Medulla oblongata (tissue), 1 donor: ENCODE measurements around the gene RYR2.

Experiments used
- DNase-seq: peaks from one replicate; pipeline ENCODE4 v3.0.0-alpha.2; 2015; ENCODE audit errors: extremely low spot score

RYR2 gene

DNA sequence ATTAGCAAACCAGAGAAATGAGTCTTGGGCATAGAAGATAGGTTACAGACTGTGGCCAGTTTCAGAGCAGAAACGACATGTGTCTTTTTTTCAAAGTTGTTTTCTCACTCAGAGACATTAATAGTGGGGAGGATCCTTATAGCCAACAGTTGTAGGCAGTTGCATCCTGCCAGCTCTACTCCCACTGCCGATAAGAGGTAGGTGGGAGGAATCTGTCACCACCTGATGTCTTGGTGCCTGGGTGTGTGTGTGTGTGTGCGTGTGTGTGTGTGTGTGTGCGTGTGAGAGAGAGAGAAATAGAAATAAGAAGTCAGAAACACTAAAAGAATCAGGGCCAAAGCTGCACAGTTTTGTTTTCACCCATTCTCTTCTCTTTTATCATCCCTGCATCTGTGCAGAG, 629.3 kb downstream of the RYR2 start:
- DNase-seq: no peak

DNA sequence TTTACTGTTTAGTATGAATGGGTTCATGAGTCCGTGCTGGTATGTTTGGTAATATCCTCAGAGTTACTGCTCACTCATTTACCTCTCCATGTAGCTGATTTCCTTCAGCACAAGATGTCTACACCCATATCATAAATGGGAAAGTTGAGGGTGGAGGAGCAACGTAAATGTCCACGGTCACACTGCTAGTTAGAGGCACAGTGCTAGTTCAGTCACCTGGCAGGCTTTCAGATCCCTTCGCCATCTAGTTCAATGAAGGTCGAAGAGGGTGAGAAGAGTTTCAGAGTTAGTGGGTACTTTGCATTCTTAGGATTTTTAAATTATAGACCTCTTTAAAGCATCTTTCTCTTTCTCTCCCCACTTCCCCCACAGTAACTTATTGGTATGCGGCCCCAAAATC, 630.0 kb downstream of the RYR2 start:
- DNase-seq: no peak

DNA sequence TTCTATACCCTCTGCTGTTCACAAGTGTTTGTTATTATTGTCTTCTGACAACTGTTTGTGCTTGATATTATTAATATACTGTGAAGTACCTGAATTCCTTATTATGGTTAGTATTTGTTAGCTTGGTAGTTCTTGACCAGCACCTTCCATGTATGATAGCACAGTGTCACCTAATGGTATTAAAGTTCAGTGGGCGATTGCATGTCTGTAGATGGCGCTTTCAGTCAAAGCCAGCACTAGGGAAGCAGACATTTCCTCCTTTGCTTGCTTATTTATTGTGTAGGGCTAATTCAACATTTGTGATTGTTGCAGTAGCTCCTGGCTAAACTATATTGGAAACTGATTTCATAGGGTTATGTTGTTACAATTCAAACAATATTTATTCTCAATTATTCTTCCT, 630.8 kb downstream of the RYR2 start:
- no peak for DNase-seq

DNA sequence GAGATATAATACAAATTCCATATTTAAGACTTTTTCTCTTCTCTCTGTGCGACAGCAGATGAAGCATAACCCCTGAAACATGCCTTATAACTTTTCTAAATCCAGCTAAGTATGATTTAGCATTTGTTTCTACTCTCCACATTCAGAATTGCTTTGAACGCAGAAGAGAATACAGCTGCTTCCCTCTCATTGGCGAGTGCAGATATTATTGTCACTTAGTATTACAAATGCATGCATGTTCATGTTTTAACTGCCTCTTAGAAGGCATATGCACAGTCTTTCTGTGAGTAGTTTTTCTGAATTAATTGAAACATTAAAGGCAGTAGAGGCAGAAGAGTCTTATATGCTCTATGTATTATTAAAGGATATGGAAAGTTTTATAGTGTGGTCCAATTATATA, 631.6 kb downstream of the RYR2 start:
- no peak for DNase-seq

DNA sequence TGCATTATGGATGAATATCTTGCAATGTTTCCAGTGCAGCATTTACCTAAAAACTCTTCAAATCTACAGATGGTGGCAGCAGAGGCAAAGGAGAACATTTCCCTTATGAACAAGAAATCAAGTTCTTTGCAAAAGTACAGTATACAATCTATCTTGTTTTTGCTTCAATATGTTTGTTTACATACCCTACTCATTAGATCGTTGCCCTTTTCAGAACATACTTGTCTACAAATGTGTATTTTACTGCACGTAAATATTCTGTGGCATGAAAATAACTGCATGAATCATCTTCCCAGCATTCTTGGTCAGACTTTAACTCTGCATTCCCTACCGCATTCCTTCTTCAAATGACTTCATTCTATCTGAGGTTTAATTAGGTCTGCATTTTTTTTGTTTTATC, 636.0 kb downstream of the RYR2 start:
- peak; percentile 21 for DNase-seq

DNA sequence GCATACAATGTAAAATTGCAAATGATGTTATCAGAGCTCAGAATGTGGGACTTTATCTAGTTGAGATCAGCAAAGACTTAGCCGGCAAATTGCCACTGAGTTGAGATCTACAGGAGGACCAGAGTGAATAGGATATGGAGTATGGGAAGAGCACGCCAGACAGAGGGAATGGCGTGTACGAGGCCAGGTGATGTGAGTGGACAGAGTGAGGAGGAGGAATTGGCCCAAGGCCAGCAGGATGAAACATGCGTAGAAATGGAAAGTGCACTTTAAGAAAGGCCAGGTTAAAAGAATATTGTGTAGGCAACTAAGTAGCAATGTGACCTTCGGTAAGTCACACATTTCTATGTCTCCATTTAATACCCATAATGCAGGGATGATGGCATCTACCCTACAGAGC, 637.7 kb downstream of the RYR2 start:
- no peak for DNase-seq

DNA sequence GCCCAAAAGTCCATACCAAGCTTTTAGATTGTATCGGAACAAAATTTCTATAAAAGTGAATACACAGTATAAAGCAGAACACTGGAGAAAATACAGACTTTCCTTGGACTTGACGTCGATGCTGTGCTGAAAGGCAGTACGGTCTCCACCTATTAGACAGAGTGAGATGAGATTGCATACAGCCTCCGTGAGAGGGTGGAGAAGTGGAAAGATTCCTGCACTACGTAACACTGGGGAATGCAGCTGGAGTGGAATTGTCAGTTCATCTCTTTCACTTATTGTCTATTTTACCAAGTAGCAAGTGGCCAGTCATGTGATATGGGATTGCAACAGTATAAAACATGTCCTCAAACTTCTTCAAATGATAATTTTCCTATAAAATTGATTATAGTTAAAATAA, 639.2 kb downstream of the RYR2 start:
- DNase-seq: no peak

DNA sequence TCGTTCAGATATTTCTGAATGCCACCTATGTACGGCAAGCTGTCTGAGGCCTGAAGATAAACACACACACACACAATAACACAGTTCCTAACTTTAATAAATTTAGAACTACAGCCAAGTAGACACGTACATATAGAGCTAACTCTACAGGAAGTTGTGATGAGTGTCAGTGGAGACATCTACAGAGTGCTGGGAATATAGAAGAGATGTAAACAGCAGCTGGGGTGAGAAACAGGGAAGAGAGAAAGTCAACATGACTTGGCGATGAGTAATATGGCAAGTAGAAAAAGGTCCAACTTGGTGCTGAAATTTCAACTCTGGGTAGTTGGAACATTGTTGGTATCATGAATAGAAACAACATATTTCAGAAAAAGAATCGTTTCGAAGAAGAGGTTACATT, 642.3 kb downstream of the RYR2 start:
- DNase-seq: no peak

DNA sequence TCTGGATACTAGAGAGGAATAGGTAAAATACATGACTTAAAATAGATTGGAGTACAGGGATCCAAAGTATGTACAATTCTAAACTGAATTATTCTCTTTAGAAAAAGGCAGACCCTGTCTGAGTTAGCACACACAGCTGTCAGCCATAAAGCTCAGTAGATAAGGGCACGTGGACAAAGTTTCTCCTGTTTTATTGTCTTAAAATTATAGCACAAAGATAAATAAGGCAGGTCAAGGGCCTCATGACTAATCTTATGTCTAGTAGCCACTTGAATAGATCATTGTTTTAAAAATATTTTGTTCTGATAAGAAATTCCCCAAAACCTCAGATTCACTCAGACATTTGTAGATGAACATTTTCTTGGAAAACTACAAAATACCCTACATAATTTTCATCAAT, 643.6 kb downstream of the RYR2 start:
- DNase-seq: no peak

DNA sequence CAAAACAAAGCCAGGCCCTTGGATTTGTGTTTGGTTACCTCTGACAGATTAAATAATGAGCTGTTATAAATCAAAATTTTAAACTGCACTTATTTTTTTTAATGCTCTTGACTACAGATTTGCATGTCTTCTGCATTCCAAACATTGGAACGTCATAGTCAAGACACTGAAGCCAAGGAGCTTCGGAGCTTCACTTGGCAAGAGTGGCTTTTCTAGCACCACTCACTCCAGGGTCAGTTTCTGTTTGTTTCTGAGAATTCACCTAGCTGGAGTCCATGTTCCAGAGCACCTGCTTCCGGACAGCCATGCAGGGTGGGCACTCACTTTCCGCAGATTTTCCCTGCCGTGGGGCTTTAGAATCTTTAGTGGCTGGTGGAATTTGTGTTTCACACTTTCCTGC, 645.8 kb downstream of the RYR2 start:
- DNase-seq: no peak

DNA sequence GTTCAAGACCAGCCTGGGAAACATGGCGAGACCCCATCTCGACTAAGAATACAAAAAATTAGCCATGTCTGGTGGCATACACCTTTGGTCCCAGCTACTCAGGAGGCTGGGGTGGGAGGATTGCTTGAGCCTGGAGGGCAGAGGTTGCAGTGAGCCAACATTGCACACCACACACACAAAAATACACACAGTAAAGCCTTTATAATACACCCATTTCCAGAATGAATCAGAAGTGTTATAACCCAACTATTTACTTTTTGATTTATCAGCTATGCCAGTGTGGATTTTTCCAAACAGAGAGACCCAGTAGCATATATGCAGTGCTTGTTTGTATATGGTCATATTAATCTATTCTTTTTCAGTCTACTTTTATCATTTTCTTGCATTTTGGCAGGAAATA, 648.7 kb downstream of the RYR2 start:
- DNase-seq: no peak

DNA sequence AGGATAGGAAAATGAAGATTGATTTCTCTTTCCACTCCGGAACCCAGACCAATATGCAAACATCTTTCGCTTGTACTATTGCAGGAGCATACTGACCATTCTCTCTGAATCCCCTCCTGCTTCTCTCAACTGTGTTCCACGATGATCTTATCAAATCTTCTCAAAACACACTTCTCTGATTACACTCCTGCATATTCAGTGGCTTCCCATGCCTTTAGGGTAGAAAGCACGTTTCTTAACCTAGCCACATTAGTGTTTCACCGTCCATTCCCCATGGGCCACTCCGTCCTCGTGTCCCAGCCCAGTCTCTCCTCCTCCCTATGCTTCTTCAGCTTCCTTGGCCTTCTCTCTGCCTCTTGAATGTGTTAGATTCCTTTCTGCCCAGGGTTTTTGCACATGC, 650.3 kb downstream of the RYR2 start:
- DNase-seq: no peak

DNA sequence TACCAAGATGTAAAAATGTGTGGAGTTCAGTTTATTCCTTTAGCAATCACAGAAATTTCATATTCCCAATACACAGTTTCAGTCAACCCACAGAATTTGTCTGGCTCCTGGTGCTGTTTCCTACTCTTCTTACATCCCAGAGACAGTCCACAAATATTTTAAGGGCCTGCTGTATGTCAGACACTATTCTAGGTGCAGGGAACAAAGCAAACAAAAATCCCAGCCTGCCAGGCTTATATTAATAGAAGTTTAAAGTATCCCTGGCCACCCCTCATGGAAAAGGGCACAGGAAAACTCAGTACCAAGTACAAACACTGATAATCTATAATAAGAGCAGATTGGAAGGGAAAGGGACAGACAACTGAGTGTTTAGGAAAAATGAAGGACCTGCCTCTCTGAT, 653.9 kb downstream of the RYR2 start:
- DNase-seq: no peak

DNA sequence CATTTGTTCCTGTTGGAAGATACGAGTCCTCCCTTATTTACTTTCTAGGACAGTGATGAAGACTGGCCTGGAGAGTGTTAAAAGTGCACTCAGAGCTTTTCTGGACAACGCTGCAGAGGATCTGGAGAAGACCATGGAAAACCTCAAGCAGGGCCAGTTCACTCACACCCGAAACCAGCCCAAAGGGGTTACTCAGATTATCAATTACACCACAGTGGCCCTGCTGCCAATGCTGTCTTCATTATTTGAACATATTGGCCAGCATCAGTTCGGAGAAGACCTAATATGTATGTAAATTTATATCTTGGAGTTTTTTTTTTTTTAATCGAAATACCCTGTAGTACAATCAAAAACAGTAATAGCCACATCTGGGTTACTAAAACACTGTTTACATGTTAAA, 658.2 kb downstream of the RYR2 start:
- DNase-seq: no peak

DNA sequence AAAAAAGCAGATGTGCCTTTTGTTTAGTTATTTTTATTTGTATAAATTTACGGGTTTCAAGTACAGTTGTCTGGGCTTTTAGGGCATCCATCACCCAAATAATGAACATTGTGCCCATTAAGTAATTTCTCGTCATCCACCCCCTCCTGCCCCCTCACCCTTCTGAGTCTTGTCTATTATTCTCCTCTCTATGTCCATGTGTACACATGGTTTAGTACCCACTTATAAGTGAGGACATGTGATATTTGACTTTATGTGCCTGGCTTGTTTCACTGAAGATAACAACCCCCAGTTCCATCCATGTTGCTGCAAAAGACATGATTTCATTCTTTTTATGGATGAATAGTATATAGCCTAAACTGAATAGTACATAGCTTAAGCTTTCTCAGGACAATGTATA, 659.5 kb downstream of the RYR2 start:
- DNase-seq: no peak

DNA sequence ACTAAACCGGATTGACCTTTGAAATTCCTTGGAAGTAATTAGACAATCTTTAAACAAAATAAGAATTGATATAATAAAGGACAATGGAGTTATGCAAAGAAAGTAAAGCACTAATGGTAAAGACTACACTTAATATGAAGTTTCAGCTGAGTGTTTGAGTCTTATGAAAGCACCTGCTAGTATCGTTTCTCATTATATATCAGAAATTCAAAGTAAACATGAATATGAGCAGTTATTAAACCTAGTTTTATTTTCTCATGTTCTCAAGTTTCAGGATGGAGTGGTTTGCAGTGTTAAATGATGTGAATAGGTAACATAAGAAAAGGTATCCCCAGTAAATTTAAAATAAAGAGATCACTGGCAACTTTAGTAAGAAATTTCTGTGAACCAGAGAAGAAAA, 660.2 kb downstream of the RYR2 start:
- no peak for DNase-seq

DNA sequence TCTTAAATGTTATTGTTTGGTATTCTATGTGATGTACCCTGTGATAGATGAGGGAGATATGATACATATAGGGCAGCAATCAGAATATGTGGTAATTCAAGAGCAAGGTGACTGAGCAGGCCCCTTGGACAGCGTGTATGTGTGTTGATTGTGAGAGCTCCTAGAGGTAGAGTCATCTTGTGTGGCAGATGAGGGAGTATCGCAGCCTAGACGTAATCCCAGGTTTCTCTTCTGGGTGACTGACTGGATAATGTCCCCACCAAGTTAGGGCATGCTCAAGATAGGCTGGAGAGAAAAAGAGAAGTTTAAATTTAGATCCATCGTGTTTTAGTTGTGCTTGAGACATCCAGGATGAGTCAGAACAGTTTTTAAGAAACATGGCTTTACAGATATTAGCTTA, 663.5 kb downstream of the RYR2 start:
- no peak for DNase-seq

DNA sequence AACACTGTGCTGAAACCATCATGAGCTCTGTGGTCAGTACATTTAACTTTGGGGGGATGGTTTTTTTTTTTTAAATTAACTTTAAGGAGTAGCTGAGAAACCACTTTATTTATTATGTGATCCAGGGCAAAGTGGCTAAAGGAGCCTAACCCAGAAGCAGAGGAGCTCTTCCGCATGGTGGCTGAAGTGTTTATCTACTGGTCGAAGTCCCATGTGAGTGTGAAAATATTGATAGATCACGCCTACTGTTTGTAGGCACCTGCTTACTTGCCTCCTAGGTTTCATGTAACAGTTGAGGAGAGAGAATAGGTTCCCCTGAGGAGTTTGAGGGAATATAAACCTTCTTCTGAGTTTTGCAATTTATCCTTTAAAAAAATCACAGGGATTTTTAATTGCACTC, 667.4 kb downstream of the RYR2 start:
- no peak for DNase-seq

DNA sequence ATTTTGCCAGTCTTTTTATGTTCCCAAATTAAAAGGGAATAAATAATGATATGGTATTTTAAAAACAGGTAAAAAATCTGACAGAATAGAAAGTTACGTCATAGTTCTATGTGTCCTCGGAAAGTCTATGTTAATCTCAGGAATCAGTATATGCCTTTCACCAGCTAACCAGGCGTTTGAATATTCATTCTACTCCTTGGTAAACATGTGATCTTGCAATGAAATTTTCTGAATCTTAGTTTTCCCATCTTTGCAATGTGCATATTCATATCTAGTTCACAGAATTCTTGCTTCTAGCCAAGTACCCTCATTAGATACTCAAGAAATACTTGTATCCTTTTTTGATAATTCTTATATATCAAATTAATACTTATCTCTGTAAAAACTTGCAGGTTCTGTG, 669.3 kb downstream of the RYR2 start:
- DNase-seq: no peak

DNA sequence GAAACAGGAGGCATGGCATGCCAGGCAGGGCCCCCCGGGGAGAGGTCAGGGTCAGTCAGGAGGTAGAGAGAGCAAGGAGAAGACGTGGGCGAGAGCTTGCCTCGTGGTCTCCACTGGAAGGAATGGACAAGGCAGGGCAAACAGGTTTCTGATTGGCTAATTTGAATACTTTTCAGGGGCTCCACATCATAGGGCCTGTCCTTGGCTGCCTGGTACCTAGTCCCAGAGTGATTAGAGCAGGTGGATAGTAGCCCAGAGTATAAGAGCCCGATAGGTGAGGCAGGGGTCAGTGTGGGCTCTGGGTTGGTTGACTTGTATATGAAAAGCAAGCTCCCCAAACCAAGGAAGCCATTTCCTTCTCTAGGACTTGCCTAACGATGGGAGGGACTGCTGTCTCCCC, 670.1 kb downstream of the RYR2 start:
- no peak for DNase-seq

DNA sequence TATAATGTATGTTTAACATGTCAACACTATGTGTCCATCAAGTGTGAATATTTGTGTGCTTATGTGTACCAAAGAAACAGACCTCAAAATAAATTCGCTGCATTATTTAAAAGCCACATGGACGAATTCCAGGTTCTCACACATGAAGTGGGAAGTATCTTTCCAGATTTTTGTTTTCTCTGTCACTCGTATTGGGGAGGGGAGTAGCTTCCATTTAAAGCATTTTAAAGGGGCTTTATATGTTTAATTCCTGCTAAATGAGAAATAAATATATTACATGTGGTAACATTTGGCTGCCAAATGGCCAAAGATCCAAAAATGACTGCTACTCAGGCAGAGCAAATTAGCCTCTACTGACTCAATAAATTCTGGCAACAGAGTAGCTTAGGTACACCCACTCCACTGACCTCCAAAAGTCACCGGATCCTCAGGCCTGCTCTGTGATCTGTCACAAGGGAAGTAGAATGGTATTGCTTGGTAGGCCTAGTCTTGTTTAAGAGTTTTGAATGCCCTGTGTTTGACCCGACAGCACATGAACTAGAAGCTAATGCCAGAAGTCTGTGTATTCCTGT, 670.7 kb downstream of the RYR2 start:
- no peak for DNase-seq

DNA sequence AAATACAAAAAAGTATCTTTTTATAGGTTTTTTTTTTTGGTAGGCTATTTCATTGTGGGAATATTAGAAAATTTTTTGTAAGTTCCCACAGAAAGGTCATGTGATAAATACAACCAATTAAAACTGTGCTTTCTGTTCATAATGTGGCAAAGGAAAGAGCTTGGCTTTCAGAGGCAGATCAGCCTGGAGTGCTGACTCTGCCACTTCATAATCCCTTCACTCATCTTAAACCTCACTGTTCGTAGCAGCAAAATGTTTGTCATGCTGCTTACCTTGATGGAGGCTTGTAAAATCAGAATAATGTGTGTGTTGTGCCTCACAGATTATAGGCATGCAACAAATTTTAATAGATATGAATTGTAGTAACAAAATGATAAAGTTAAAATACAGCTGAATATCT, 671.9 kb downstream of the RYR2 start:
- peak; percentile 47 for DNase-seq

DNA sequence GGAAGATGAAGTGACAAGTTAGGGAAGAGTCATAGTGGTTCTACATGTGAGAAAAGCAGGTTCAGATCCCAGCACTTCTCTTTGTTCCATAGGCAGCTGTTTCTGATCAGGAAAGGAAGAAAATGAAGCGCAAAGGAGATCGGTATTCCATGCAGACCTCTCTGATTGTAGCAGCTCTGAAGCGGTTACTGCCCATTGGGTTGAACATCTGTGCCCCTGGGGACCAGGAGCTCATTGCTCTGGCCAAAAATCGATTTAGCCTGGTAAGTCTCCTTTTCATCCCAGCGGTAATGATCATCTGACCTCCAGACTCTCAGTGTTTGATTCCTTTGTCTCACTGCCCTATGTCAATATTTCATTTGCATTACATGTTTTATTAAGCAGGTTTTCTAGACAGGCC, 675.1 kb downstream of the RYR2 start:
- no peak for DNase-seq

DNA sequence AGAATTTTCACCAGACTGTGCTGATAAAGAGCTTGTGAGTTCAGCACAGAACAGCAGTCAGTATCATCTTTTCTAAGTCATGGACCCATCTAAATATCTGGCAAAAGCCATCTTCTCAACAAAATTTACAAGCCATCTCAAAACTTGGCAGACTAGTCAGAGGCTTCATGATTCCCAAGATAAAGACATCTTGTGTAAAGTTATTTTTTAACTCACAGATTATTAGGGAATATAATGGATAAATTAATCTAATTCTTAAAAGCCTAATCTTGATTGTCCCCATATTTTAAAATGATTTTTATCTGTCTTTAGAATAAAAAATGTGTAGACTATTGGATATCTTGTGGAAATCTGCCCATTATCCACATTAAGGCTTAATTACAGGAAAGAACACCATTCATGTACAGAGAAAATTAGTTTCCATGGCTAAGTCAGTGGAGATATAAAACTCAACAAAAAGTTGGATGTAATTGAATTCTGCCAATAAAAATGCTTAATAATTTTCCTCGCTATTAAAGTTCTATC, 688.9 kb downstream of the RYR2 start:
- no peak for DNase-seq

DNA sequence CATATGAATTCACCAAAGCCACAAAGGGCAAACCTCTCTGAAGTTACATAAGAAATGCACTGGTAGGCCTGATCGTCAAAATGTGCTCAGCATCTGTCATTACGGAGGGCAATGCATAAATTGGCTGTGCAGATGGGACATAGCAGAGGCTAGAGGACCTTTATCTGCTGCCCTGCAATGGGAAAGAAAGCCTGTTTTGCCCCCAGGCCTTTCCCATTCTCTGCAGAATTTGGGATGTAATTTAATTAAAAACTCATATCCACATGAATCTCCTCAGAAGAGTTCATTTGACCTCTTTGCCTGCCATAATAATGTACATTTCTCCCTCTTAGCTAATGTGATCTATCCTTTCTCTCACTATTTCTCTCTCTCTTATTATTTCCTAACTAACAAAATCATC, 690.7 kb downstream of the RYR2 start:
- DNase-seq: no peak
